ENCODE results near the gene ZNF771. TPM values are rescaled to one million over a fixed set of nuclear protein-coding genes. Genes with fewer than 3 reads are reported as not detected.

Gene ZNF771
- total RNA-seq, 4 donors from 2014 or later = 8.2 to 18.6 (median 14.2) TPM

- TF ChIP-seq CTCF (IDR thresholded peaks at IDR 0.05; ENCODE audit: low read depth) = no peak
These were observed 36.8 kb upstream of the ZNF771 start, which contains the start of gene TBC1D10B for GRCh38 chr16:30370456-30371247. TBC1D10B (minus strand) TSS chr16:30370494; CDS start chr16:30370183, 311 bp downstream.

- TF ChIP-seq CTCF (IDR thresholded peaks at IDR 0.05; ENCODE audit: low read depth) = no peak
These were observed 36.1 kb upstream of the ZNF771 start for GRCh38 chr16:30371248-30371816.

- TF ChIP-seq CTCF (IDR thresholded peaks at IDR 0.05; ENCODE audit: low read depth) = no peak
These were observed 35.2 kb upstream of the ZNF771 start for GRCh38 chr16:30372038-30372712.

- no peak for TF ChIP-seq CTCF (IDR thresholded peaks at IDR 0.05; ENCODE audit: low read depth)
These were observed 34.7 kb upstream of the ZNF771 start for GRCh38 chr16:30372725-30373124.

GRCh38 chr16:30374538-30374937, 32.9 kb upstream of the ZNF771 start, which contains the start of gene MYL11:
MYL11 (plus strand) TSS chr16:30374802; CDS start chr16:30374858, 56 bp downstream.
- TF ChIP-seq CTCF (IDR thresholded peaks at IDR 0.05; ENCODE audit: low read depth) = no peak

- TF ChIP-seq CTCF (IDR thresholded peaks at IDR 0.05; ENCODE audit: low read depth) = no peak
These were observed 31.5 kb upstream of the ZNF771 start for GRCh38 chr16:30375864-30376263.

- no peak for TF ChIP-seq CTCF (IDR thresholded peaks at IDR 0.05; ENCODE audit: low read depth)
These were observed 30.9 kb upstream of the ZNF771 start for GRCh38 chr16:30376461-30376902.

All from subcutaneous adipose tissue (tissue), 4 donors.